Hepatocyte (in vitro differentiated cells): ENCODE results near the gene FAM81A.

Experiments
- CTCF ChIP-seq: fragments of 200-600 bp; sonication (generic); IDR thresholded peaks from 2 replicates; pipeline ENCODE4 v1.5.1; 2016; ENCODE audit warnings: antibody characterized with exemption, mild to moderate bottlenecking; ENCODE audit not compliant: poor library complexity
- EZH2 ChIP-seq: fragments of 200-600 bp; sonication (generic); IDR thresholded peaks from 2 replicates; pipeline ENCODE4 v1.6.1; 2016; ENCODE audit warnings: antibody characterized with exemption, mild to moderate bottlenecking, borderline replicate concordance

- peak; percentile 94 for TF ChIP-seq CTCF
- no peak for TF ChIP-seq EZH2
These were observed 54.7 kb downstream of the FAM81A start for GRCh38 chr15:59492389-59493377.
